NB4 (cell line): ENCODE measurements around the gene IMMP2L.

Experiments used
- DNase-seq: peaks from one replicate; pipeline ENCODE4 v3.0.0; 2010; ENCODE audit warnings: low read depth
- H3K4me3 ChIP-seq: one replicate; pipeline ENCODE4 v1.5.1; 2011; ENCODE audit warnings: mild to moderate bottlenecking, low read depth, low read length, moderate library complexity
- CTCF ChIP-seq: IDR thresholded peaks from one replicate; pipeline ENCODE4 v1.5.1; 2012; ENCODE audit warnings: low read depth, low read length
- MAX ChIP-seq: IDR thresholded peaks from 2 replicates; pipeline ENCODE4 v1.6.1; 2011; ENCODE audit warnings: low read depth, low read length
- MYC ChIP-seq: IDR thresholded peaks from 2 replicates; pipeline ENCODE4 v1.6.1; 2011; ENCODE audit warnings: low read depth, low read length
- POLR2A ChIP-seq: IDR thresholded peaks from 2 replicates; pipeline ENCODE4 v1.6.1; 2011; ENCODE audit warnings: mild to moderate bottlenecking; ENCODE audit not compliant: insufficient read length; ENCODE audit errors: extremely low read depth

The IMMP2L gene

GRCh38 chr7:111352319-111352718, 210.0 kb downstream of the IMMP2L start:
- TF ChIP-seq POLR2A (no peak), CTCF (no peak), MYC (no peak), MAX (no peak)
- H3K4me3 ChIP-seq: no peak overlapping the region
- DNase-seq: no peak

- TF ChIP-seq POLR2A (no peak), CTCF (no peak), MAX (no peak), MYC (no peak)
- no peak overlapping the region for H3K4me3 ChIP-seq
- DNase-seq: no peak
These were observed 216.1 kb downstream of the IMMP2L start for GRCh38 chr7:111346219-111346618.

- no peak overlapping the region for H3K4me3 ChIP-seq
- TF ChIP-seq MYC: no peak
- TF ChIP-seq CTCF: no peak
- TF ChIP-seq POLR2A: no peak
- TF ChIP-seq MAX: no peak
- no peak for DNase-seq
These were observed 219.3 kb downstream of the IMMP2L start for GRCh38 chr7:111343017-111343416.

- no peak overlapping the region for H3K4me3 ChIP-seq
- TF ChIP-seq MYC (no peak), MAX (no peak), CTCF (no peak), POLR2A (no peak)
- DNase-seq: no peak
These were observed 223.3 kb downstream of the IMMP2L start for GRCh38 chr7:111339006-111339405.

GRCh38 chr7:111333010-111333409, 229.3 kb downstream of the IMMP2L start:
- no peak for DNase-seq
- TF ChIP-seq MAX (no peak), CTCF (no peak), MYC (no peak), POLR2A (no peak)
- H3K4me3 ChIP-seq: no peak overlapping the region

GRCh38 chr7:111330235-111330523, 232.1 kb downstream of the IMMP2L start:
- DNase-seq: no peak
- TF ChIP-seq CTCF (no peak), MAX (no peak), MYC (no peak), POLR2A (no peak)
- H3K4me3 ChIP-seq: no peak overlapping the region
